GM12878 (cell line): ENCODE data around the gene STARD10.

Source experiments
- HCFC1 ChIP-seq: fragments of 150-350 bp; IDR thresholded peaks from 2 replicates; pipeline ENCODE4 v1.6.1; 2014; ENCODE audit warnings: low read length
- SIX5 ChIP-seq: IDR thresholded peaks from 2 replicates; pipeline ENCODE4 v1.6.1; 2011; ENCODE audit warnings: mild to moderate bottlenecking, low read depth, low read length, moderate library complexity; ENCODE audit not compliant: severe bottlenecking
- TF ChIP-seq, protein P1 (sequence below), 3 experiments: IDR thresholded peaks in 2 of 3; conservative IDR thresholded peaks in 1 of 3; 2 replicates each; pipeline ENCODE4 v1.5.1; 2011; ENCODE audit warnings: low read depth in 3 of 3, low read length in 3 of 3, mild to moderate bottlenecking in 3 of 3, control low read depth in 2 of 3, moderate library complexity in 2 of 3, inconsistent platforms in 1 of 3, mixed read lengths in 1 of 3; ENCODE audit not compliant: control insufficient read depth in 2 of 3, insufficient read depth in 1 of 3; ENCODE audit errors: extremely low read depth in 1 of 3

- no peak for TF ChIP-seq HCFC1
- no peak for TF ChIP-seq SIX5
- TF ChIP-seq, protein P1, sequence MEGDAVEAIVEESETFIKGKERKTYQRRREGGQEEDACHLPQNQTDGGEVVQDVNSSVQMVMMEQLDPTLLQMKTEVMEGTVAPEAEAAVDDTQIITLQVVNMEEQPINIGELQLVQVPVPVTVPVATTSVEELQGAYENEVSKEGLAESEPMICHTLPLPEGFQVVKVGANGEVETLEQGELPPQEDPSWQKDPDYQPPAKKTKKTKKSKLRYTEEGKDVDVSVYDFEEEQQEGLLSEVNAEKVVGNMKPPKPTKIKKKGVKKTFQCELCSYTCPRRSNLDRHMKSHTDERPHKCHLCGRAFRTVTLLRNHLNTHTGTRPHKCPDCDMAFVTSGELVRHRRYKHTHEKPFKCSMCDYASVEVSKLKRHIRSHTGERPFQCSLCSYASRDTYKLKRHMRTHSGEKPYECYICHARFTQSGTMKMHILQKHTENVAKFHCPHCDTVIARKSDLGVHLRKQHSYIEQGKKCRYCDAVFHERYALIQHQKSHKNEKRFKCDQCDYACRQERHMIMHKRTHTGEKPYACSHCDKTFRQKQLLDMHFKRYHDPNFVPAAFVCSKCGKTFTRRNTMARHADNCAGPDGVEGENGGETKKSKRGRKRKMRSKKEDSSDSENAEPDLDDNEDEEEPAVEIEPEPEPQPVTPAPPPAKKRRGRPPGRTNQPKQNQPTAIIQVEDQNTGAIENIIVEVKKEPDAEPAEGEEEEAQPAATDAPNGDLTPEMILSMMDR (IDR thresholded peaks at IDR 0.05 in 2 of 3, conservative IDR thresholded peaks at IDR 0.05 in 1 of 3; ENCODE audit: control insufficient read depth in 2 of 3, extremely low read depth in 1 of 3, insufficient read depth in 1 of 3, low read depth in 3 of 3, low read length in 3 of 3): no peak
Measured at GRCh38 chr11:72841397-72841796, 47.5 kb upstream of the STARD10 start.
